GM18507 (cell line): ENCODE measurements around the gene TCN2.
A peak's percentile ranks its signal among the peaks of the same experiment; 100 is the strongest.
"Not testable (repeated sequence)": the region's sequence is repeated elsewhere in the genome, so short reads cannot be mapped to it uniquely, and the experiment has no call there.

Experiments
- DNase-seq: peaks from one replicate; pipeline ENCODE4 v3.0.0; 2011; ENCODE audit warnings: low read depth; ENCODE audit not compliant: insufficient read length; ENCODE audit errors: extremely low spot score
- FAIRE-seq: peaks from 2 replicates; lab custom pipeline; 2011; peaks lifted over from hg19 to GRCh38; lab: Jason Lieb, UNC

Gene TCN2

DNA sequence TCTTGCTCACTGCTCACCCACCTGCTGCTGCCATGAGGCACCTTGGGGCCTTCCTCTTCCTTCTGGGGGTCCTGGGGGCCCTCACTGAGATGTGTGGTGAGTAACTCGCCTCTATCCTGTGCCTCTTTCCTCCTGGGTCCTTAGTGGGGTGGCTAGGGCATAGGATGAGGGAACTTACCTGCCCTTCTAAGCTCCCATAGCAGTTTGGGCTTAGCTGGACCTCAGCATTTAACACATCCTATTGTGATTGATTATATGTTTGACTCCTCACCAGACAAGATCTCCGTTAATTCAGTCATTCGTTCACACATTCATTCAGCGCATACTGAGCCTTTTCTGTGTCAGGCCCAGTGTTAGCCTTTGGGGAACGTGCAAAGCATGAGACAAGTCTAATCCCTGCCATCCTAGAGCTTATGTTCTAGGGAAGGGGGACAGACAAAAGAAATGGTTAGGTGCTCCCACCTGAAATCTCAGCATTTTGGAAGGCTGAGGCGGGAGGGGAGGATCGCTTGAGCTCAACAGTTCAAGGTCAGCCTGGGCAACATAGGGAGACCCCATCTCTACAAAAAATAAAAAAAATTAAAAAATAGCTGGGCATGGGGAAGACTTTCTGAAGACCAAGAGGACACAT, 441 bp downstream of the TCN2 start:
- FAIRE-seq, result no peak
- DNase-seq, result no peak

DNA sequence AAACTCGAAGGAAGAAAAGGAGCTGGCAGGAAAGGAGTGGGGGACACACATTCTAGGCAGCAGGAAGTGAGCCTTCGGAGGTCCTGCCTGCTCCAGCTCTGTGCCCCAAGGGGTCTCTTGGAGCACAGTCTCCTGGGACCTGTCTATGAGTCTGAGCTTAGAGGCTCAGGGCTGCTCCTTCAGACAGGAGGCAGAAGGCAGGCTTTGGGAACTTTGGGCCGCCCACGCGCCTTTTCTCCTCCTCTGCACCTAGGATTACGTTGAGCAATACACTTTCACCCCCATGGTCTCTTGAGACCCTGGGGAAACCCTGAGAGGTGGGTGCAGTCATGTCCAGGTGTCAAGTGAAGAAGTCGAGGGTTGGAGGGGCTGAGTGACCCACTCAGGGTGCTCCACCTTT, 965 bp downstream of the TCN2 start:
- FAIRE-seq (no peak), DNase-seq (no peak)

DNA sequence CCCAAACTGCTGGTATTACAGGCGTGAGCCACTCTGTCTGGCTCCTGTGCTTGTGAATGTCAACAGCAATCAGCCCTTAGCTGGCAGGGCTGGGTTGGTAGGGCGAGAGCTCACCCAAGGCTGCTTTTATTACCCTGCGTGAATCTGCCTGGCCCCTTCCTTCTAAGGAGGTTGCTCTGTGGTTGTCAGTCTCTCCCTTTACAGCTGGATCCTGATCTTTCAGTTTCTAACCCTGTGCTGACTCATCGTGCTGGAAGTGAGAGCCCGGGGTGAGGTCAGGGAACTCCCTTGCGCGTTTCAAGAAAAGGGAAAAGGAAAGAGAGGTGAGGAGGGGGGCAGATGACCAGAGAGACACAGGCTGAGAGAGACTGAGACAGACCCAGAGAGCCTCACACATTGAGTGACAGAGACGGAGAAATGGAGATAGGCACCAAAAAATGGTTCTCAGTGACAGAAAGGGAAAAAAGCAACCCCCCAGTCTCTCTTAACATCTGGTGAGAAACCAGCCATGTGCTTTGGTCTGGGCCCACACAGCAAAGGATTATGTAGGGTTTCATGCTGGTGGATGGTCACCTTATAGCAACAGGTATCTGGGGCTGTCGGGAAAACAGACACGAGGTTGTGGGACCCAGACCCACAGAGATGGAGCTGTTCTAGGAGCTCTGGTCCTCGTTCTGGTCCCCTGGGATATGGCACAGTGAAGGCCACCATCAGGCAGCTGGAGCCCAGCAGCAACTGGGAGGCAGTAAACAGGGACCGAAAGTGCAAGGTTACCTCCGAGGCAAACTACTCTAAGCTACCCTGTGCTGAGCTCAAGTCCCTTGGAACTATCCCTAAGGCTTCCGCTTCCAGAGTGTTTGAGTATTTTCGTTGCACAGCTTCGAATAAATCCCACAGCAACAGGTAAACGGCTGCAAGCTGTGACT, 2.5 kb downstream of the TCN2 start:
- DNase-seq (peak; percentile 40), FAIRE-seq (peak; percentile 93)

DNA sequence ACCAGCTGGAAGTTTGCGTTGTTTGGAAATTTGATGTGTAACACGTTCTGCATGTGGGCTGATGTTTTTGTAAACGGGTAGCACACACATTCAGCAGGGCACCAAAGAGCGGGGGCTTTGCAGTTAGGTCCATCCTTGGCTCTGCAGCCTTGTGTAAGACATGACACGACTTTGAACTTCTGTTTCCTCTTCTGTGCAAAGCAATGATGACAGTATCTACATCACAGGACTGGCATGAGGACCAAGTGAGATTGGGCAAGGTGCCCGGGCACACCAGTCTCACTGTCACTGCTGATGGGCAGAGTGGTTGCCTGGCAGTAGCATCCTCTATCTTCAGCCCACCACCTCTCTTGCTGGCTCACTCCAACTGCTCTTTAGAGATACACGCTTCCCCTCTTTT, 3.3 kb downstream of the TCN2 start:
- no peak for FAIRE-seq
- DNase-seq, result no peak

DNA sequence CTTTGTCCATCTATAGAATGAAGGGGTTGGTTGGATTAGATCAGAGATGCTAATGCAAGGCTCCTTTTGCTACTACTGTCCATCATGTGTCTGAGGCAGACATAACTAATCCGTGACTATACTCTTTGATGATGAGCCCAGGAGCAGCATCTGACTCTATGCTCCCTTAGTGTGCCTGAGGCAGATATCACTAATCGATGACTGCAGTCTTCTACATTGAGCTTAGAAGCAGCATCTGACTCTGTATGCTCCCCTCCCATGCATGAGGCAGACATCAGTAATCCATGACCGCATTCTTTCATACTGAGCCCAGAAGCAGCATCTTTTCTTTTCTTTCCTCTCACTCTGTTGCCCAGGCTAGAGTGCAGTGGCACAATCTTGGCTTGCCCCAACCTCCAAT, 4.2 kb downstream of the TCN2 start:
- DNase-seq (no peak), FAIRE-seq (no peak)

DNA sequence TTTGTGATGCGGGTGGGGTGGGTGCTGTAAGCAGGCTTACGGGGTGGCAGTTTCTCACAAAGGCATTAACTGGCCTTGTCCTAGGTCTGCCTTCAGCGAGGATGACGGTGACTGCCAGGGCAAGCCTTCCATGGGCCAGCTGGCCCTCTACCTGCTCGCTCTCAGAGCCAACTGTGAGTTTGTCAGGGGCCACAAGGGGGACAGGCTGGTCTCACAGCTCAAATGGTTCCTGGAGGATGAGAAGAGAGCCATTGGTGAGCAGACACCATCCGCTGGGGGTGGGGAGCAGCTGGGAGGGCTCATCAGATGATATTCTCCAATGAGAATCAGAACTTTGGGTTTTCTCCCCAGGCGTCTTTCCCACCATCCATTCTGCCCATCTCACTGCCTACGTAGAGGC, 5.8 kb downstream of the TCN2 start:
- FAIRE-seq (no peak), DNase-seq (no peak)

DNA sequence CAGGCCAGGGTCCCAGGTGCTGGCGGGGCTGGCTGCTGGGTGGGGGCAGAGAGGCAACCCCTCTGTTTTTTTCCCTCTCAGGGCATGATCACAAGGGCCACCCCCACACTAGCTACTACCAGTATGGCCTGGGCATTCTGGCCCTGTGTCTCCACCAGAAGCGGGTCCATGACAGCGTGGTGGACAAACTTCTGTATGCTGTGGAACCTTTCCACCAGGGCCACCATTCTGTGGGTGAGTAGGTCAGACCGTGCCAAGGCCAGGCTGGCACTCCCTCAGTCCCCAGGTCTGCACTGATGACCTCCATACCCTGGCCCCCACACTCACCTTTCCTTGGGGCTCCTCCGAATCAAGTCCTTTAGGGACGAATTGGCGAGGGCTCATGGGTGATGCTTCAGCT, 7.3 kb downstream of the TCN2 start:
- DNase-seq, result no peak
- FAIRE-seq, result no peak

DNA sequence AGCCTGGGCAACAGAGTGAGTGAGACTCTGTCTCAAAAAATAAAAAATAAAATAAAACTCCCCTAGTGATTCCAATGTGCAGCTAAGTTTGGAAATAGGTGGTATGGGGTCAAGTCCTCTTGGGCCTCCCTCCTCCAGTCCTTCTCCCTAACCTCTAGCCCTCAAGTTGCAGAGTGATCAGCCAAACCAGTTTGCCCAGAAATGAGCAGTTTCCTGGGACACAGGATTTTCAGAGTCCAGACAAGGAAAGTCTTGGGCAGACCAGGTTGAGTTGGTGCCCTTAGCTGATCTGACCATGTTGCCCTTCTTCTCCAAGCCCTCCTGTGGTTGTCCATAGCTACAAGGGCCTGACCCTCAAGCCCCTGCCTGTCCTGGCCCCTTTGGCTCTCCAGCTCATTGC, 7.9 kb downstream of the TCN2 start:
- FAIRE-seq, result no peak
- no peak for DNase-seq

DNA sequence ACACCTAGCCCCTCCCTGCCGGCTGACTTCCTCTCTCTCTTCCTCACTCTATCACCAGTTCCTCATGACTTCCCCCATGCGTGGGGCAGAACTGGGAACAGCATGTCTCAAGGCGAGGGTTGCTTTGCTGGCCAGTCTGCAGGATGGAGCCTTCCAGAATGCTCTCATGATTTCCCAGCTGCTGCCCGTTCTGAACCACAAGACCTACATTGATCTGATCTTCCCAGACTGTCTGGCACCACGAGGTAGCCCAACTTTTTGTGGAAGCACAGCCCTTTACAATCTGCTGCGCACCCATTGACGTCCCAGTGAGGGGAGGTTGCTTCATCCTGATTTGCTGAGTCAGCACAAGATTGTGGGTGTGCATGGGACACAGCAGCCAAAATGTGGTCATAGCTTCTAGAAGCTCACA, 8.6 kb downstream of the TCN2 start:
- DNase-seq (no peak), FAIRE-seq (no peak)

DNA sequence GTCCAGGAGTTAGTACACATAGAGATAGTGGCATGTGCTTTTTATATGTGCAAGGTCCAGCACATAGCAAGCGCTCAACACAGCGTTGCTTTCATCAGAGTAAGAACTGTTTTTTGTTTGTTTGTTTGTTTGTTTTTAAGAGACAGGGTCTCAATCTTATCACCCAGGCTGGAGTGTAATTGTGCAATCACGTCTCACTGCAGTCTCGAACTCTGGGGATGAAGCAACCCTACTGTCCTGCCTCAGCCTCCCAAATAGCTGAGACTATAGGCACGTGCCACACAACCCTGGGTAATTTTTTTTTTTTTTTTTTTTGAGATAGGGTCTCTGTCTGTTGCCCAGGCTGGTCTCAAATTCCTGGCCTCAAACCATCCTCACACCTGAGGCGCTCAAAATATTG, 10.8 kb downstream of the TCN2 start:
- FAIRE-seq, result no peak
- no peak for DNase-seq

DNA sequence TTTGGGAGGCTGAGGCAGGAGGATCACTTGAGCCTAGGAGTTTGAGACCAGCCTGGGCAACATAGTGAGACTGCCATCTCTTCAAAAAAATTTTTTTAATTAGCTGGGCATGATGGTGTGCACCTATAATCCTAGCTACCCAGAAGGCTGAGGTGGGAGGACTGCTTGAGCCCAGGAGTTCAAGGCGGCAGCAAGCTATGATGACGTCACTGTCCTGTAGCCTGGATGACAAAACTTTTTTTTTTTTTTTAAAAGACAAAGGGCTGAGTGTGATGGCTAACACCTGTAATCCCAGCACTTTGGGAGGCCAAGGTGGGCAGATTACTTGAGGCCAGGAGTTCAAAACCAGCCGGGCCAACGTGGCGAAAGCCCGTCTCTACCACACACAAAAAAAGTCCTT, 12.9 kb downstream of the TCN2 start:
- not testable (repeated sequence) for DNase-seq, FAIRE-seq

DNA sequence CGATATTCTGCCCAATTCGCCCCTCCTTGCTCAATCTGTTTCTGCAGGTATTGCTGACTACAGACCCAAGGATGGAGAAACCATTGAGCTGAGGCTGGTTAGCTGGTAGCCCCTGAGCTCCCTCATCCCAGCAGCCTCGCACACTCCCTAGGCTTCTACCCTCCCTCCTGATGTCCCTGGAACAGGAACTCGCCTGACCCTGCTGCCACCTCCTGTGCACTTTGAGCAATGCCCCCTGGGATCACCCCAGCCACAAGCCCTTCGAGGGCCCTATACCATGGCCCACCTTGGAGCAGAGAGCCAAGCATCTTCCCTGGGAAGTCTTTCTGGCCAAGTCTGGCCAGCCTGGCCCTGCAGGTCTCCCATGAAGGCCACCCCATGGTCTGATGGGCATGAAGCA, 19.4 kb downstream of the TCN2 start:
- DNase-seq, result no peak
- FAIRE-seq, result no peak

DNA sequence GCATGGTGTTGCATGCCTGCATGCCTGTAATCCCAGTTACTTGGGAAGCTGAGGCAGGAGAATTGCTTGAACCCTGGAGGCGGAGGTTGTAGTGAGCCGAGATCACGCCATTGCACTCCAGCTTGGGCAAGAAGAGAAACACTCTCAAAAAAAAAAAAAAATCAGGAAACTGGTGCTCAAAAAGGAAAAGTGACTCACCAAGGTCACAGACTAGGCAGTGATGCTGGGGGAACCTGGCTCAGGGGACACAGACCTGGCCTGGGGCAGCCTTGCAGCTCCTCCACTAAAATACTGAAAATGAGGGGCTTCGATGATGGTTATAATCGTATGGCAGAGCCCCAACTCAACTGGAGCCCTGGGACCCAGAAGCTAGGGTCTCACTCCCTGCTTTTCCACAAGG, 20.5 kb downstream of the TCN2 start:
- no peak for FAIRE-seq
- DNase-seq, result no peak

DNA sequence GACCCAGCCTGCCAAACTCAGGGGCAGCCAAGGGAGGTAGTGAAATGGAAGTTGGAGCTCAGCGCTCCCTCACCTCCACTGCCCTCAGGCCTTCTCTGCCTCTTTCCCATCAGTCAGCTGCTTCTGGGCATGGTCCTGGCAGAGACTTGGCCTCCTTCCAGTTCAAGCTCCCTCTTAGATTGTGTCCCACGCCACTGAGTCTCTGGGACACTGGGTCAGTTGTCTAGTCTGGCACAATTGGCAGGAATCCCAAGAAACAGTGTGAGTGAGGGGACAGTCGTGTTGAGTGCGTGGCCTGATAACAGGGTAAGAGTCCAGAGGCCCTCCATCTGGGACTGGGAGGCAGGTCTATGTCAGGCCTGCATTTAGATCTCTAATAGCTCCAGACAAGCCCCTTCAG, 21.5 kb downstream of the TCN2 start:
- DNase-seq, result no peak
- FAIRE-seq, result no peak

DNA sequence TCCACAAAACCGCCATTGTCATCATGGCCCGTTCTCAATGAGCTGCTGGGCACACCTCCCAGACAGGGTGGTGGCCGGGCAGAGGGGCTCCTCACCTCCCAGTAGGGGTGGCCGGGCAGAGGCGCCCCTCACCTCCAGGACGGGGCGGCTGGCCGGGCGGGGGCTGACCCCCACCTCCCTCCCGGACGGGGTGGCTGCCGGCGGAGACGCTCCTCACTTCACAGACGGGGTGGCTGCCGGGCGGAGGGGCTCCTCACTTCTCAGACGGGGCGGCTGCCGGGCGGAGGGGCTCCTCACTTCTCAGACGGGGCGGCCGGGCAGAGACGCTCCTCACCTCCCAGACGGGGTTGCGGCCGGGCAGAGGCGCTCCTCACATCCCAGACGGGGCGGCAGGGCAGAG, 24.5 kb downstream of the TCN2 start:
- not testable (repeated sequence) for FAIRE-seq, DNase-seq

DNA sequence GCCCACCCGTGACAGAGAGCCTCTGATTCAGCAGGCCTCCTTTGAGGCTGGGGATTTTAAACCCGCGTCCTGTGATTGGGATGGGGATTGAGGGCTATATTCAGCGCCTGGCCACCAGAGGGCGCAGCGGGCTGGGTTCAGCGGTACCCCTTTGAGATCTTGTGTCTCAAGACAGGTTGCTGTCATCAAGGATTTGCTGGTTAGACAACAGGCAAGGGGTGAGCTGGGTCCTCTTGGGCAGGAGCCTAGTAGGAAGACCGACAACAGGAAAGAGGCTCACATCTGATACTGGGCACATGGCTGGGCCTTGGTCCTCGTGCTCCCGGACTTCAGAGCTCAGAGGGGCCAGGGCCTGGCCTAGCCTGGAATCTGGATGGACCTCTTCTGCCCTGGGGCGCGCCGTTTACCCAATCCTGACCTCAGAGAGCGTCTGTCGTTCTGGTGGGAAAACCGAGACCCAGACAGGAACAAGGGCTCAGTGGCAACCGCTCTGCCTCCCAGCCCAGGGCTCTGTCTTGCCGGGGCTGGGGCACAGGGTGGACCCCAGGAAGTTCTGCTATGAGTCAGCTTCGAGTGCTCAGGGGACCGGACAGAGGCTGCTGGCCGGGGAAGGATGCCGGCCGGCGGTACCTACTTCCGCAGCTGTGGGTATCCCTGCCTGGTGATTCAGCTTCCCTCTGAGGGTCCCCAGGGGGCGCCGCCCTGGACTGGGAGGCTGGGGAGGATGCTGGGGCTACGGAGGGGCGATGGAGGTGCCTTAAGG, 27.7 kb downstream of the TCN2 start:
- DNase-seq (peak; percentile 88), FAIRE-seq (peak; percentile 94)

DNA sequence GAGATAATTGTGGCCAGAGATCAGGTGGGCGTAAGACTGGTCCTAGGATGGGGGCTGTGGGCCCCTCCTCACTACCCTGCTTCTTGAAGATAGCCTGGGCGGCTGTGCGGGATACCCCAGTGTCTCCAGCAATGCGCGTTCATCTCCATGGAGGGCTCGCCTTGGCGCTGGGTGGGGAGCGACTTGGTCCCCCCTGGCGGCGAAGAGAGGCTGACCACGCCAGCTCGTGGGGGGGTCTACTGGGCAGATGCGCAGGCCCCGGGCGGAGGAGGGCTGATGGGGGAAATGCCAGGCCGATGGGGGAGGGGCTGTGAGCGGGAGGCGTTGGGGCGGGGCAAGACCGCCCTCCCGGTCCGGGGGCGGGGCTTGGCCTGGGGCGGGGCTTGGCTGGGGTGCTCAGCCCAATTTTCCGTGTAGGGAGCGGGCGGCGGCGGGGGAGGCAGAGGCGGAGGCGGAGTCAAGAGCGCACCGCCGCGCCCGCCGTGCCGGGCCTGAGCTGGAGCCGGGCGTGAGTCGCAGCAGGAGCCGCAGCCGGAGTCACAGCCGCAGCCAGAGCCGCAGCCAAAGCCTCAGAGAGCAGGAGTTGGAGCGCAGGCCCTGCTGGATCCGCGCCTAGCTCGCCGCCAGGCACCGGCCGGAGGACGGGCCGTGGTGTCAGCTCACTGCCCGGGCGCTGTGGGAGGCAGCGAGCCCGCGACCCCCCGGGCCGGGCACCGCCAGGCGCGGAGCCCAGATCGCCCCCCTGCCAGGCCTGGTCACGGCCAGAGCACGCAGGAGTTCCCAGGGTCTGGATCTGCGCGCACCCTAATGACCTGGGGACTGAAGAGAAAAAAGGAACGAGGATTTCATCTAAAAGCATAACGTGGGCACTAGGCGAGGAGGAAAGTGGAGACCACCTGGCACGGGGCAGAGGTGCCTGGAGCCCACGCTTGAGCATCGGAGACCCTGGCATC, 28.6 kb downstream of the TCN2 start, which contains the start of gene SLC35E4:
SLC35E4 (plus strand) TSS at position 509 of the 953 bp plus-strand sequence. CDS start 670 bp downstream, outside the sequence.
- FAIRE-seq, result peak; percentile 45
- DNase-seq, result peak; percentile 87

DNA sequence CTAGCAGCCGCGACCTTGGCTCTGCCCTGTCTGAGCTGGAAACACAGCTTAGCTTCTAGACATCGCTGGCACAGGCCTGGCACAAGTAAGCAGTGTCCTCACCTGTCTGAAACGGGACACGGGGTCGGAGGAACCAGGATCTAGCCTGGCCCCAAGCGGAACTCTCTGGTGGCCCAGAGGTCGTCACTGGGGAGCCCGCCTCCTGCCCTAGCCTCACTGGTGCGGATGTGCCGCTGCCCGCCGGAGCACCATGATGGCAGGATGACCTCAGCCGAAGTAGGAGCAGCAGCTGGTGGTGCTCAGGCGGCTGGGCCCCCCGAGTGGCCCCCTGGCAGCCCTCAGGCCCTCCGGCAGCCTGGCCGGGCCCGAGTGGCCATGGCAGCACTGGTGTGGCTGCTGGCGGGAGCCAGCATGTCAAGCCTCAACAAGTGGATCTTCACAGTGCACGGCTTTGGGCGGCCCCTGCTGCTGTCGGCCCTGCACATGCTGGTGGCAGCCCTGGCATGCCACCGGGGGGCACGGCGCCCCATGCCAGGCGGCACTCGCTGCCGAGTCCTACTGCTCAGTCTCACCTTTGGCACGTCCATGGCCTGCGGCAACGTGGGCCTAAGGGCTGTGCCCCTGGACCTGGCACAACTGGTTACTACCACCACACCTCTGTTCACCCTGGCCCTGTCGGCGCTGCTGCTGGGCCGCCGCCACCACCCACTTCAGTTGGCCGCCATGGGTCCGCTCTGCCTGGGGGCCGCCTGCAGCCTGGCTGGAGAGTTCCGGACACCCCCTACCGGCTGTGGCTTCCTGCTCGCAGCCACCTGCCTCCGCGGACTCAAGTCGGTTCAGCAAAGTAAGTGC, 29.5 kb downstream of the TCN2 start:
- DNase-seq (no peak), FAIRE-seq (no peak)
